GM19395 (cell line): ENCODE measurements around the gene SLC48A1.

Experiments used
- ATAC-seq: cut with Tn5 transposase; IDR thresholded peaks from one replicate; pipeline ENCODE4 v1.9.1; 2021; ENCODE audit warnings: mild to moderate bottlenecking, moderate library complexity; ENCODE audit not compliant: unreplicated experiment

SLC48A1 gene

GRCh38 chr12:47821346-47821706, 48.3 kb downstream of the SLC48A1 start:
- ATAC-seq, result no peak

GRCh38 chr12:47822401-47822800, 49.4 kb downstream of the SLC48A1 start:
- no peak for ATAC-seq

- ATAC-seq, result no peak
Observed at GRCh38 chr12:47822863-47823262, 49.8 kb downstream of the SLC48A1 start.

- no peak for ATAC-seq
Observed at GRCh38 chr12:47823422-47824086, 50.5 kb downstream of the SLC48A1 start.

GRCh38 chr12:47824198-47824597, 51.2 kb downstream of the SLC48A1 start:
- no peak for ATAC-seq

- ATAC-seq, result no peak
Observed at GRCh38 chr12:47824635-47825034, 51.6 kb downstream of the SLC48A1 start.

- no peak for ATAC-seq
Observed at GRCh38 chr12:47825173-47825639, 52.2 kb downstream of the SLC48A1 start.

- no peak for ATAC-seq
Observed at GRCh38 chr12:47828008-47828975, 55.3 kb downstream of the SLC48A1 start.

GRCh38 chr12:47828976-47829482, 56.0 kb downstream of the SLC48A1 start:
- no peak for ATAC-seq

GRCh38 chr12:47829584-47829983, 56.5 kb downstream of the SLC48A1 start:
- no peak for ATAC-seq
